GM18508 (cell line): ENCODE measurements around the gene TAMALIN.

Experiments
- ATAC-seq: cut with Tn5 transposase; IDR thresholded peaks from one replicate; pipeline ENCODE4 v1.9.1; 2021; ENCODE audit warnings: moderate number of reproducible peaks; ENCODE audit not compliant: insufficient read depth, unreplicated experiment

TAMALIN gene

GRCh38 chr12:52032804-52033445 is 26.2 kb downstream of the TAMALIN start:
- peak; percentile 77 for ATAC-seq

- no peak for ATAC-seq
Measured at GRCh38 chr12:52033446-52034140, 26.8 kb downstream of the TAMALIN start.

GRCh38 chr12:52035190-52035589 is 28.4 kb downstream of the TAMALIN start:
- ATAC-seq: no peak

- no peak for ATAC-seq
Measured at GRCh38 chr12:52035926-52036325, 29.2 kb downstream of the TAMALIN start.

GRCh38 chr12:52036587-52037171 is 29.9 kb downstream of the TAMALIN start:
- no peak for ATAC-seq

GRCh38 chr12:52037248-52037861 is 30.6 kb downstream of the TAMALIN start:
- no peak for ATAC-seq

GRCh38 chr12:52038447-52038846 is 31.7 kb downstream of the TAMALIN start:
- no peak for ATAC-seq

GRCh38 chr12:52041035-52041434 is 34.3 kb downstream of the TAMALIN start:
- no peak for ATAC-seq

GRCh38 chr12:52041695-52042123 is 35.0 kb downstream of the TAMALIN start:
- no peak for ATAC-seq

GRCh38 chr12:52042706-52043385 is 36.1 kb downstream of the TAMALIN start:
- ATAC-seq: no peak

- no peak for ATAC-seq
Measured at GRCh38 chr12:52043386-52044212, 36.9 kb downstream of the TAMALIN start.

GRCh38 chr12:52044292-52044983 is 37.7 kb downstream of the TAMALIN start:
- ATAC-seq: no peak

GRCh38 chr12:52045794-52046199 is 39.1 kb downstream of the TAMALIN start:
- no peak for ATAC-seq

GRCh38 chr12:52046859-52047258 is 40.1 kb downstream of the TAMALIN start:
- no peak for ATAC-seq

- no peak for ATAC-seq
Measured at GRCh38 chr12:52049286-52049685, 42.5 kb downstream of the TAMALIN start.

- ATAC-seq: no peak
Measured at GRCh38 chr12:52049688-52050087, 42.9 kb downstream of the TAMALIN start.

- no peak for ATAC-seq
Measured at GRCh38 chr12:52050116-52050757, 43.5 kb downstream of the TAMALIN start.

GRCh38 chr12:52050758-52051541 is 44.2 kb downstream of the TAMALIN start, which contains the start of gene NR4A1:
Gene NR4A1, plus strand, starts transcription at chr12:52051442. Its CDS starts 2,887 bp downstream, at chr12:52054329.
- ATAC-seq: peak; percentile 44
